Mucosa of descending colon (tissue), 3 donors: ENCODE measurements around the gene WDCP. TPM values are rescaled to one million over a fixed set of nuclear protein-coding genes. Genes with fewer than 3 reads are reported as not detected.

Source experiments
- ATAC-seq: fragments of 200-7000 bp; cut with Tn5 transposase; one replicate; pipeline ENCODE4 v1.9.1; 2020; ENCODE audit warnings: mild to moderate bottlenecking, moderate library complexity
- DNase-seq, 3 donors: peaks; one replicate each; pipeline ENCODE4 v3.0.0-alpha.2; 2020
- H3K36me3 ChIP-seq: fragments of 200-600 bp; one replicate; pipeline ENCODE4 v1.8.0; 2021; ENCODE audit warnings: low read depth, mild to moderate bottlenecking
- H3K4me1 ChIP-seq: fragments of 200-600 bp; one replicate; pipeline ENCODE4 v1.8.0; 2021; ENCODE audit warnings: low read depth, mild to moderate bottlenecking
- H3K4me3 ChIP-seq: fragments of 200-600 bp; one replicate; pipeline ENCODE4 v1.8.0; 2021; ENCODE audit warnings: mild to moderate bottlenecking
- H3K9me3 ChIP-seq: fragments of 200-600 bp; one replicate; pipeline ENCODE4 v1.8.0; 2021; ENCODE audit warnings: mild to moderate bottlenecking
- CTCF ChIP-seq: fragments of 200-600 bp; IDR thresholded peaks from one replicate; pipeline ENCODE4 v1.8.0; 2022; ENCODE audit warnings: antibody characterized with exemption, mild to moderate bottlenecking
- intact Hi-C, 2 donors: fragments of 100-400 bp; cut with DNase I in 1 of 2; cut with micrococcal nuclease in 1 of 2; formaldehyde crosslinking; loops; one replicate each; pipeline versions ENCODE4 v1.11.0 to v1.11.1; 2022; cut with DNase I, micrococcal nuclease
- total RNA-seq, 3 donors: library from RNA; stranded (reverse); fragmentation: NEBNext Ultra II Directional in 2 of 3; extraction: Animal tissue kit (Norgen Biotek cat#: 25700) in 2 of 3; gene quantifications; one replicate each; pipeline versions ENCODE4 v1.2.1 to v1.2.4, GENCODE V29; 2021 to 2023
- donor health status: DM: no; HTN: no; CAD: no; lungs with moderate emphysema.
- donor health status: DM: no; HTN: no; CAD: no.
- donor health status: DM: no; HTN: yes; CAD: no.

WDCP gene
- total RNA-seq, 3 donors from 2014 or later: 3.3 to 12.7 (median 4.6) TPM

GRCh38 chr2:24038786-24039499, 8.2 kb downstream of the WDCP start:
- H3K36me3 ChIP-seq: peaks cover 6% of the 10 kb centered on the region
- no peak for ATAC-seq
- DNase-seq: no peak
- no peaks in the 10 kb centered on the region for H3K4me1 ChIP-seq
- no peak for TF ChIP-seq CTCF
- intact Hi-C loops: no loop called here
- H3K9me3 ChIP-seq: no peaks in the 10 kb centered on the region
- no peak overlapping the region for H3K4me3 ChIP-seq

GRCh38 chr2:24026233-24026632, 21.0 kb downstream of the WDCP start:
- Histone ChIP-seq H3K9me3 (no peaks in the 10 kb centered on the region), H3K4me1 (no peaks in the 10 kb centered on the region), H3K36me3 (no peaks in the 10 kb centered on the region), H3K4me3 (no peak overlapping the region)
- no peak for DNase-seq
- no peak for TF ChIP-seq CTCF
- ATAC-seq: no peak
- intact Hi-C loops: no loop called here

- no peak for ATAC-seq
- no peaks in the 10 kb centered on the region for H3K4me1 ChIP-seq
- no peaks in the 10 kb centered on the region for H3K9me3 ChIP-seq
- no peaks in the 10 kb centered on the region for H3K36me3 ChIP-seq
- DNase-seq: no peak
- no peak for TF ChIP-seq CTCF
- intact Hi-C loops: no loop called here
- H3K4me3 ChIP-seq: no peak overlapping the region
Observed at GRCh38 chr2:24024996-24025663, 22.1 kb downstream of the WDCP start.

- Histone ChIP-seq H3K4me3 (no peak overlapping the region), H3K4me1 (no peaks in the 10 kb centered on the region), H3K36me3 (no peaks in the 10 kb centered on the region), H3K9me3 (no peaks in the 10 kb centered on the region)
- TF ChIP-seq CTCF: no peak
- intact Hi-C loops: no loop called here
- no peak for DNase-seq
- ATAC-seq: no peak
Observed at GRCh38 chr2:24024018-24024417, 23.2 kb downstream of the WDCP start.

GRCh38 chr2:24022975-24023575, 24.1 kb downstream of the WDCP start:
- Histone ChIP-seq H3K36me3 (no peaks in the 10 kb centered on the region), H3K4me1 (no peaks in the 10 kb centered on the region), H3K9me3 (no peaks in the 10 kb centered on the region), H3K4me3 (no peak overlapping the region)
- intact Hi-C loops: no loop called here
- DNase-seq (no peak), ATAC-seq (no peak)
- no peak for TF ChIP-seq CTCF
